Measurements from ENCODE around the gene WDR74. TPM values are rescaled to one million over a fixed set of nuclear protein-coding genes. Genes with fewer than 3 reads are reported as not detected.
"Not testable (repeated sequence)": the region's sequence is repeated elsewhere in the genome, so short reads cannot be mapped to it uniquely, and the experiment has no call there.

Gene WDR74
- total RNA-seq, 1 donor from 2014 or later: 31.6 TPM

DNA sequence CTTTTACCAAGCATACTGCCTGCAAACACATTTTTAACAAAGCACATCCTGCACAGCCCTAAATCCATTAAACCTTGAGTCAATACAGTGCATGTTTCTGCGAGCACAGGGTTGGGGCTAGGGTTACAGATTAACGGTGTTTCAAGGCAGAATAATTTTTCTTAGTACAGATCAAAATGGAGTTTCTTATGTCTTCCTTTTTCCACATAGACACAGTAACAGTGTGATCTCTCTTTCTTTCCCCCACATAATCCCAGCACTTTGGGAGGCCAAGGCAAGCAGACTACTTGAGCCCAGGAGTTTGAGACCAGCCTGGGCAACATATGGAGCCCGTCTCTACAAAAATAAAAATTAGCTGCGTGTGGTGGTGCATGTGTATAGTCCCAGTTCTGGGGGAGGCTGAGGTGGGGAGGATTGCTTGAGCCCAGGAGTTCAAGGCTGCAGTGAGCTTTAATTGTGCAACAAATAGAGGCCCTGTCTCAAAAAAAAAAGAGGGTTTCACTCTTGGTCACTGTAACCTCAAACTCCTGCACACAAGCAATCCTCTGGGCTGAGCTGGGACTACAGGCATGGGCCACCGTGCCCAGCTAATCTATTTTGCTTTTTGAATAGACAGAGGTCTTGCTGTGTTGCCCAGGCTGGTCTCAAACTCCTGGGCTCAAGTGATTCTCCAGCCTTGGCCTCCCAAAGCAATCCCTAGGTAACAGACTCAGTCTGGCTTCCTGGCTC is 21.6 kb upstream of the WDR74 start:
- DNase-seq (ENCODE audit: low spot score): no peak

DNA sequence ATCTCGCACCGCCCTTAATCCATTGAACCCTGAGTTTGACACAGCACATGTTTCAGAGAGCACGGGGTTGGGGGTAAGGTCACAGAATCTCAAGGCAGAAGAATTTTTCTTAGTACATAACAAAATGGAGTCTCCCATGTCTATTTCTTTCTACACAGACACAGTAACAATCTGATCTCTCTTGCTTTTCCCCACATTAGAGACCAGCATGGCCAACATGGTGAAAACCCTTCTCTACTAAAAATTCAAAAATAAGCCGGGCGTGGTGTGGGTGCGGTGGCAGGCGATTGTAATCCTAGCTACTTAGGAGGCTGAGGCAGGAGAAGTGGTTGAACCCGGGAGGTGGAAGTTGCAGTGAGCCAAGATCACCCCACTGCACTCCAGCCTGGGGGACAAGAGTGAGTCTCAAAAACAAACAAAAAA is 19.9 kb upstream of the WDR74 start:
- not testable (repeated sequence) for DNase-seq (ENCODE audit: low spot score)

DNA sequence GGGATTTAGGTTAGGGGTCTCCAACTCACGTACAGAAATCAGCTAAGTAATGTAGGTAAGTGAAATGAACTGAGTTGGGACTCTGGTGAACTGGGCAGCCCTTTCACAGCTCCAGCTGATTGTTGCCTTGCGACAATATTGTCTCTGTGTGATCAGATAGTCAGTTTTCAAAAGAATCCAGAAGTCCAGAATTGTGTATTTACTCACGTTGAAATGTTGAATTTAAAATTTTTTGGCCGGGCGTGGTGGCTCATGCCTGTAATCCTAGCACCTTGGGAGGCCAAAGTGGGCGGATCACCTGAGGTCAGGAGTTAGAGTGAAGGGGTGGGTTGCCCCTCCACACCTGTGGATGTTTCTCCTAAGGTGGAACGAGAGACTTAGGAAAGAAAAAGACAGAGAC is 18.8 kb upstream of the WDR74 start:
- DNase-seq (ENCODE audit: low spot score): no peak

DNA sequence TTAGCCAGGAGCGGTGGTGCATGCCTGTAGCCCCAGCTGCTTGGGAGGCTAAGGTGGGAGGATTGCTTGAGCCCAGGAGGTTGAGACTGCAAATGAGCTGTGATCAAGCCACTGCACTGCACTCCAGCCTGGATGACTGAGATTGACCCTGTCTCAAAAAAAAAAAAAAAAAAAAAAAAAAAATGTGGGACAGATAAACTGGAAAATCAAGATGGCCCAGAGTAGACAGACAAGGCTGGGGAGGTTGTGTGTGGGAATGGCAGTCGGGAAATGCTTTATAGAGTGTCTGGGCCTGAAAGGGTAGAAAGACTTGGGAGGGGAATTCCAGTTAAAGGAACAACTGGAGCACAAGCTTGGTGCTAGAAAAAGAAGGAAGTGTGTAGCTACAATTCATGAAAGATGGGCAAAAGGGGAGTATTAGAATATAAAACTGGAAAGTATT is 18.2 kb upstream of the WDR74 start:
- DNase-seq (ENCODE audit: low spot score): no peak

DNA sequence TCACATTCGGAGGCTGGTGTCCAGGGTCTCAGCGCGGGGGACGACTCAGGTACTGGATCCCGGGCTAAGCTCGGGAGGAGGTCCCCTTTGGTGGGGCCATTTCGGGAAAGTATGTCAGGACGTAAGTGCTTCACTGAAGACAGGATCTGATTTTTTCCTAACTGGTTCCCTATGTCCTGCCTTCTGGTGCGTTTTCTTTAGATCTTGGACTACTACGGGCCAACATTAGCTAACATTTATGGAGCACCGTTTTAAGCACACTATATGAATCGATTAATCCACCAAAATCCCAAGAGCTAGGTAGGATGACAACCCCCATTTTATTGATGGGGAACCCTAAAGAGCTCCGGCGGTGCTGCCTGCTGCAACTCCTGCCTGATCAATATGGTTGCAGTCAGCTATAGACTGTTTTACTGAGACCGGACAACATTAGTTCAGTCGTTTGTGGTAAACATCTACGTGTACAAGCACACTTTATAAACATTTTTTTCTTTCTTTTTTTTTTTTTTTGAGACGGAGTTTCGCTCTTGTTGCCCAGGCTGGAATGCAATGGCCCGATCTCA is 17.0 kb upstream of the WDR74 start:
- DNase-seq (ENCODE audit: low spot score): no peak

DNA sequence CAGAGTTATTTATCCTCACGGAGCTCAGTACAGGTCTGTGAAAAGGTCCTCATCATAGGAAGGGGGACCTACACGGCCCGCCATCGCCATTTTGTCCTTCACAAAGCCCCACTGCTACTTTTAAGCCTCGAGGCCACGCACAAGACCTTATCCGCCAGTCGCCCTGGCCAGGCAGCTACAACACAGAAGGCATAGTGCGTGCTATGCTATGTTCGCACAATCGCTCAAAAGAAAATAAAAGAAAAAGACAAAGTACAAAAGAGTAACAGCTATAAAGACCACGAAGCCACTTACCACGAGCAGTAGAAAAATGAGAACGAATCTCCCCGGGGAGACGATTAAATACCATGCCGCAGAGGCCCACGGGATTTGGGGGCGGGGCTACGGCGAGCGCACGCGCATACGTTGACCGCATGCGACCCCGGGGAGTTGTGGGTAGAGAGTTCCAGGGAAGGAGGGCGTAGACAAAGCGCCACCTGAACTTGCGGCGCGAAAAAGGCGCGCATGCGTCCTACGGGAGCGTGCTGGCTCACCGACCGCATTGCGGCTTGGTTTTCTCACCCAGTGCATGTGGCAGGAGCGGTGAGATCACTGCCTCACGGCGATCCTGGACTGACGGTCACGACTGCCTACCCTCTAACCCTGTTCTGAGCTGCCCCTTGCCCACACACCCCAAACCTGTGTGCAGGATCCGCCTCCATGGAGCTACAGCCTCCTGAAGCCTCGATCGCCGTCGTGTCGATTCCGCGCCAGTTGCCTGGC is 16.4 kb upstream of the WDR74 start:
- DNase-seq (ENCODE audit: low spot score): peak; percentile 97

DNA sequence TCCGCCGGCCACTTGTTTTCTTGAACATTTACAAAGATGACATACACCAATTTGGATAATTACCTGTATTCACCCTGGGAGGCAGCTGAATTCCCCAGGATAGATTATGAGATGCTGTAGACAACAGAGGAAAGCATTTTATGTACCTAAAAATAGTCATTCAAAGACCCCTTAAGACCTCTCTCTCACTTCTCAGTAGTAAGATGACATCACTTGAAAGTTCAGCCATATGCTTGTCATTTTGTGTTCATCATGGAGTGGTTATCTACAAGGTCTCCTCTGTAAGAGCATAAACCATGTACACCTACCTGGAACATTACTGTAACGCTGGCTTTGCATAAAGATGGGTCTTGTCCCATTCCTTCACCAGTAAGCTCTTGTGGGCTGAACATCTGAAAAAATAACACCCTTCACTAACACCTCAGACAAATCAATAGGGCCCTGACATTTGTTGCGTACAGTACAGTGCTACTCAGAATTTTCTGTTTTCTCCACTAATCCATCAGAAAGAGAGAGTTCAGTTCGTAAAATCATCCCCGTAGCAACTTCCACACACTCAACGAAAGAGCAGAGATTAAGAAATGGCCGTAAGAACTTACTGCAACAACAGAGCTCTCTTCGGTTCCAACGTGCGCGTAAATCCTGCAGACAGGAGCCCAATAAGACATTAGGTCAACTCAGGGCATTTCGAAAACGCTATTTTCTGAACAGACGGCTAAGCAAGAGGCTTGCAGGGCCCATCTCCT is 15.6 kb upstream of the WDR74 start:
- no peak for DNase-seq (ENCODE audit: low spot score)

DNA sequence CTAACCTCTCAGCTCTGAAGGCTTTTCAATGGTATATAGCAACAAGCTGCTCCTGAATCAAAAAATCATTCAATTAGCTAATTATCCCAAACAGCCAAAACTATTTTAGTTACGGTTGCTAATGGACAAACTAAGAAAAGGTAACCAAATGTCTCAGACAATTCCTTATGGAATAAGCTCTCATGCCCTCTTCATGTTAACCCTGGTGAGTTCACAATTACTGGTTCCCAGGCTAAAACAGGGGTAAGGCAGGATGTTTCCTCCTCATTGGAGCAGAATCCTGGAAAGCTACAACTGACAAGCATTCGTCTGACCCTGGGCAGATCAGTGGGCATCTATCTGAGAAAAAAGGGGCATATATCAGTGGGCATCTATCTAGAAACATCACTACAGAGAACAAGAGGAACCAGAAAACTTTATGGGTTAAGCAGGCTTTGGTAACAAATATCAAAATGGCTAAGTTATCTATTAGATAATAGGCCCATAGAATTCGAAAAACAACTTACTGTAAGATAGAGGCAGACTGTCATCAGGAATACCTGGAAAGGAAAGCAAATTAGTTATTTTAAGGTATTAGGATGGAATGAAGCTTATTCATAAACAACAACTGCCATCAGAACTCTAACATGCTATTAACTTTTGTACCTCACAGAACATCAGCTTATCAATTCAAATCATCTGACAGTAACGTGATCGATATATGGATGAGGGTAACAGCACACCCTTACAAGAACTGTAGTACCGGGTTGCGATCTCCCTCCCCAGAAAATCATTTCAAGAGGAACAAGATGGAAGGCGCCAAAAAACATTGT is 14.8 kb upstream of the WDR74 start:
- DNase-seq (ENCODE audit: low spot score): no peak

DNA sequence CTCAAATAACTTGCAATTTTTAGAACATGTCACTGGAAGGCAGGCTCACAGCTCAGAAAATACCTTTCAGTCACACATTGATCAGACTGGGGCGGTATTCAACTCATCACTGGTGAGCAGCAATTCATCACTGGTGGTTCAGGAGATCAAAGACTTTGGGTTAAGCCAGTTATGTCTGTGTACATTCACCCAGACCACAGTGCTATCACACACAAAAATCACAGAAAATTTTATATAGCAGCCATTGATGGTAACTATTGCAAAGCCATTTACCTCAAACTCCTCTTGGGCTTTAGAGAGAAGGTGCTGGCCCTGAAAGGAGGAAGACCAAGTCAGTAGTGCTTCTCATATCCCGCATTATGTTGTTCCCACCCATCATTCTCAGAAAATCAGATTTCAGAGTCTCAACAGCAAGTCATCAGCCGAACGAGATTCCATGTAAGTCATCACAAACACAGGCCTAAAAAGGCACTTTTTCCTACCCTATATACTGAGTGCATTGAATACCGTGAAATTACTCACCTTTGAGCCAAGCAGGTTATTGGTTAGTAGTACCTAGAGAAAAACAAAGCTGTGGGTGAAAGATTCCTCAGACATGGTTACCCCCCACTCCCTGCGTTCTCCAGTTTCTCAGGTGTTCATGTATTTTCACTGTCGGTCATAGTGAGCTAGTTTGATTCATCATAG is 14.0 kb upstream of the WDR74 start:
- DNase-seq (ENCODE audit: low spot score): no peak

DNA sequence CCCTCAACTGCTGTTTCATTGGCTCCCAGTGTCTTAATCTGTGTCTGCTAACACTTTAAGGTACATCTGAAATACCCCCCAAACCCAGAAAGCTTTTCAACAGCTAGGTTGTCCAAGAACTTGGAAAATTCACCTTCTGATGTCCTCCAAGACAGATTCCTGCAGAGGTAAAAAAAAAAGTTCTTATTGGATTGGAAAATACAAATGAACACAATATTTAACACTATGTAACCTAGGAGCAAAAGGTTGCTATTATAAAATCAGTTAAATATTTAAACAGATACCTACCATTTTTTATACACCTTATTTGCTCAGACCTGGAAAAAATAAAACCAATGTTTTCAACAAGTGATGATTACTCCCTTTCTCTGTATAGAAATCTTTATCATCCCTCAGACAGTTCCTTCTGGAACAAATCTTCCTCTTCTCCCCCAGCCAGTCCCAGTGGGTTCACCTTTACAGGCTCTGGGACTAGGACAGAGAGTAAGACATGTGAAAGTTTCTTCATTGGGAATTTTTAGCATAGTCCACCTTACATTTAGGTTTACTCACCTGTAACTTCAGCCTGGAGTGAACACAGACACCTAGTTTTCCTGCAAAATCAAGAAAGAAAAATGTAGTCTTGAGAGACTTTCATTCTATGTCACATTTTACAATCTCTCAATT is 13.3 kb upstream of the WDR74 start:
- no peak for DNase-seq (ENCODE audit: low spot score)

DNA sequence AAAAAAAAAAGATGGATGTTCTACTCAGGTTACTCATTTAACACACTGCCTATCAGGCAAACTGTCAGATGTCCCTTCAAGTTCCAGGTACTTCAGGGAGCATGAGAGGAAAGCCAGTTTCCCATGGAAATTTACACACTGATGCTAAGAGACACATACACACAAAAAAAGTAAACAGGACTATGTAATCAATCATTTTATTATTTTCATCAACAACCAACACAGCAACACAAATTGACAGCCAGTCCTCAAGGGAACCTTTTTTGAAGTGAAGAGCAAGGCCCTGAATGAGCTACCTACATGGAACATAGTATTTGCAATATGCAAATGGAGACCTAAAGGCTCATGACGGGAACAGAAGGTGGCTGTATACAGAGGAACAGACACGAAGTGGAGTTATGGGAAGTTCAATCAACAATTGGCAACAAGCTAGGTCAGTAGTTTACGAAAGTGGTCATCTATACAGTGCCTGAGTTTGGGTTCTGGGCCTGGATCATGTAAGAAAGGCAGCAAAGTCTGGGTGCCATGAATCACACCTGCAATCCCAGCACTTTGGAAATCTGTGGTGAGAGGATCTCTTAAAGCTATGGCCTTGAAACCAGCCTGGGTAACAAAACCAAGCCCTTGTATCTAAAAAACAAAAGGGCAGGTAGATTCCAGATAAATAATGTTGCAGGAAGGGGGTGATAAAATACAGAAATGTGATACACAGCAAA is 12.6 kb upstream of the WDR74 start:
- no peak for DNase-seq (ENCODE audit: low spot score)

DNA sequence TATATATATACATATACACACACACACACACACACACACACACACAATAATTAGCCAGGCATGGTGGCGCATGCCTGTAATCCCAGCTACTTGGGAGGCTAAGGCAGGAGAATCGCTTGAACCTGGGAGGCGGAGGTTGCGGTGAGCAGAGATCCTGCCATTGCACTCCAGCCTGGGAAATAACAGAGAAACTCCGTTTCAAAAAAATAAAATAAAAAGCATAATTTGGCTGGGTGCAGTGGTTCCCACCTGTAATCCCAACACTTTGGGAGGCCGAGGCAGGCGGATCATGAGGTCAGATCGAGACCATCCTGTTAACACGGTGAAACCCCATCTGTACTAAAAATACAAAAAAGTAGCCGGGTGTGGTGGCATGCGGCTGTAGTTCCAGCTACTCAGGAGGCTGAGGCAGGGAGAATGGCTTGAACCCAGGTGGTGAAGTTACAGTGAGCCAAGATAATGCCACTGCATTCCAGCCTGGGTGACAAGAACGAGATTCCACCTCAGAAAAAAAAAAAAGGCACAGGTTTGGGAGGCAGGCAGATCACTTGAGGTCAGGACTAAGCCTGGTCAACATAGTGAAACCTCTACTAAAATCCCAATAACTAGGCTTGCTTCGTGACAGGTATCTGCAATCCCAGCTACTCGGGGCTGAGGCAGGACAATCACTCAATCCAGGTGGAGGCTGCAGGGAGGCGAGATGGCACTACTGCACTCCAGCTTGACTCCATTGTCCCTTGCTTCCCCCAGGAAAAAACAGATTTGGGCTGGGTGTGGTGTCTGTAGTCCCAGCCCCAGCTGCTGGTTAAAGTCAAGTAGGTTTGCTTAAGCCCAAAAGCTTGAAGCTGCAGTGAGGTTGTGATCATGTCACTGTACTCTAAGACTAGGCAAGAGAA is 11.8 kb upstream of the WDR74 start:
- no peak for DNase-seq (ENCODE audit: low spot score)

DNA sequence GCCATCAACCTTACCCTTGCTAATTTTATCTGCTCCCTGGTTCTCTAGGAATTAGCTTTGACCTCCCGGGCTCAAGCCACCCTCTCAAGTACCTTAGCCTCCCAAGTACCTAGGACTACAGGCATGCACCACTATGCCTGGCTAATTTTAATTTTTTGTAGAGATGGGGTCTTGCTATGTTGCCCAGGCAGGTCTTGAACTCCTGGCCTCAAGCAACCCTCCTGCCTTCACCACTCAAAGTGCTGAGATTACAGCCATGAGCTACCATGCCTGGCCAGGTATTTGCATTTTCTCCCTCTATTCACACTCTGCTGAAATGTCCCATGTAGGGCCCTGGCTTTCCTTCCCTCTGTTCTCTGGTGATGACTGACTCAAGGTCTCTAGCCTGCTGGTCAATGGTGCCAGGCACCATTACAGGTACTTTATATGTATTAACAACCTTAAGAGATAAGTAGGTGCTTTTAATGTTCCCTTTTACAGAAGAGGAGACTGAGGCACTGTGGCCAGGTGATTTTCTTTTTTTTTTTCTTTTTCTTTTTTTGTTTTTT is 8.5 kb upstream of the WDR74 start:
- no peak for DNase-seq (ENCODE audit: low spot score)

DNA sequence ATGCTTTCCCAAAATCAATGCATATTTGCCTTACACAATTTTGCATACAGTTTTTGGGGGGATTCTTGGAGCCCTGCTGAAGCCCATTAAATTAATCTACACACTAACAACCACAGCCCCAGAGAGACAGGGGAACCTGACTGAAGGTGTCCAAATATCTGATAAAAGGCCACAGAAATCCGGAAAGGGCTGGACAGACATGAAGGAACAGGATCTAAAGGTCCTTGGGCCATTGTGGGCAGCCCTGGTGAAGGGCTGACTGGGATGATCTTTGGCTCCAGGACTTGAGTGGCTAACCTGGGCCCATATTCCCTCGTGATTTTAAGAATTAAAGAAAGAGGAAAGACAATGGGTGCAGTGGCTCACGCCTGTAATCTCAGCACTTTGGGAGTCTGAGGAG is 6.8 kb upstream of the WDR74 start:
- DNase-seq (ENCODE audit: low spot score): no peak

DNA sequence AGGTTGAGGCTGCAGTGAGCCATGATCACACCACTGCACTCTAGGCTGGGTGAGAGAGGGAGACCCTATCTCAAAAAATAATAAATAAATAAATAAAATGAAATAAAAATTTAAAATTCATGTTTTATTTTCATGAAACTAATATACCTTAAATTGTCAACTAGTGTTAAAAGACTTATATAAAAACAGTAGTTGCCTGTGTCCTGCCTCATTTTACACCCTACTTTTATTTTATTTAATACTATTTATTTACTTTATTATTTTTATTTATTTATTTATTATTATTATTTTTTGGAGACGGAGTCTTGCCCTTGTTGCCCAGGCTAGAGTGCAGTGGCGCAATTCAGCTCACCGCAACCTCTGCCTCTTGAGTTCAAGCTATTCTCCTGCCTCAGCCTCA is 4.8 kb upstream of the WDR74 start:
- no peak for DNase-seq (ENCODE audit: low spot score)

DNA sequence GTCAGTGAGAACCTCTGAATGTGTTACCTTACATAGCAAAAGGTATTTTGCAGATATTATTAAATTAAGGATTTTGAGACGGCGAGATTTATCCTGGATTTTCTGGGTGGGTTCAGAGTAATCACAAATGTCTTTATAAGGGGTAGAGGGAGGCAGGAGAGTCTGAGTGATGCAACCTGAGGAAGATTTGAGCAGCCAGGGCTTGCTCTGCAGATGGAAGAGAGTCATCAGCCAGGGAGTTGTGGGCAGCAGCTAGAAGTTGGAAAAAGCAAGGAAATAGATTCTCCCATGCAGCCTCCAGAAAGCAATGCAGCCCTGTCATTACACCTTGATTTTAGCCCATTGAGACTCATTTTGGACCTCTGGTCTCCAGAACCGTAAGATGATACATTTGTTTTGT is 4.1 kb upstream of the WDR74 start:
- no peak for DNase-seq (ENCODE audit: low spot score)

DNA sequence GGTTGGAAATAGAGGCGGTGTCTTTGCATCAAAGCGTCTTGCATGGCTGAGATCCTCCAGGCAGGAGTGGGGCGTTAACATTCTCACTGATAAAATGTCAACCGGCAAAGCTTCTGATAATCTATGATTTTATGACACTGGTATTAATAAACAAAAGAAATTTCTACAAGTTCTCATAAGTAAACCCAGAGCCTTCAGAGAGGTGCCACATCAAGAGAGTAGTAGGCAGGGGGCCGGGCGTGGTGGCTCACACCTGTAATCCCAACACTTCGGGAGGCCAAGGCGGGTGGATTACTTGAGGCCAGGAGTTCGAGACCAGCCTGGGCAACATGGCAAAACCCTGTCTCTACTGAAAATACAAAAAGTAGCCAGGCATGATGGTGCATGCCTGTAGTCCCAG is 3.5 kb upstream of the WDR74 start:
- DNase-seq (ENCODE audit: low spot score): not testable (repeated sequence)

DNA sequence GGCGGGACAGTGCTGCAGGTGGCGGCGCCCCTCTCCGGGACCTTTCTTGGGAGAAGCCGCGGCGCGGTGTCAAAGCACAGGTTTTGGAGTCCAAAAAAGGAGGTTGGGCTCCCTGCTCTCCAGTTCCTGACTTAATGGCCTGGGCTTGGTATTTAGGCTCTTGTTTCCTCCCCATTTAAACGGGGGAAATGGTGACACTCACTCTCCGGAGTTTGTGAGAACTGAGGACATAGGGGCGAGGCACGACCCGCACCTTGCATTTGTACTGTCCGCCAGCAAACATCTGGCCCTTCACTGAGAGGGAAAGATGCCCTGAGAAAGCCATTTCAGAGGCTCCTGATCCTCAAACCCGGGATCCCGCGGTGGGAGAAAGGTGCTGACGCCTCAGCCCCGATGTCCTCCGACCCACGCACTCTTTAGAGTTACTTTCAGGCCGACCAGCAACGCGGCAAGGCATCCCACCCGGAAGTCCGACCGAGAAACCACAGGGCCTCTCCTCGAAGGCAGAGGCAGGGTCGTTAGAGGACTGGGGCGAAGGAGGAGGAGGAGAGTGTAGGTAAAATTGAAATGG is 2.9 kb upstream of the WDR74 start:
- DNase-seq (ENCODE audit: low spot score): peak; percentile 16
